Thyroid gland (tissue), 4 donors: ENCODE data around the gene MSLN.

ENCODE experiments used
- POLR2A ChIP-seq, 2 donors: fragments of 450-650 bp; IDR thresholded peaks; one replicate each; pipeline ENCODE4 v1.6.1; 2017; ENCODE audit warnings: antibody characterized with exemption in 2 of 2, mild to moderate bottlenecking in 2 of 2, moderate library complexity in 1 of 2
- TF ChIP-seq, protein P1 (sequence below), 6 experiments: fragments of 200-600 bp in 3 of 6; fragments of 450-650 bp in 3 of 6; sonication (generic) in 3 of 6; IDR thresholded peaks; one replicate each; pipeline ENCODE4 v1.5.1; 2016 to 2019; ENCODE audit warnings: antibody characterized with exemption in 6 of 6, mild to moderate bottlenecking in 2 of 6, inconsistent platforms in 1 of 6, moderate library complexity in 1 of 6

DNA sequence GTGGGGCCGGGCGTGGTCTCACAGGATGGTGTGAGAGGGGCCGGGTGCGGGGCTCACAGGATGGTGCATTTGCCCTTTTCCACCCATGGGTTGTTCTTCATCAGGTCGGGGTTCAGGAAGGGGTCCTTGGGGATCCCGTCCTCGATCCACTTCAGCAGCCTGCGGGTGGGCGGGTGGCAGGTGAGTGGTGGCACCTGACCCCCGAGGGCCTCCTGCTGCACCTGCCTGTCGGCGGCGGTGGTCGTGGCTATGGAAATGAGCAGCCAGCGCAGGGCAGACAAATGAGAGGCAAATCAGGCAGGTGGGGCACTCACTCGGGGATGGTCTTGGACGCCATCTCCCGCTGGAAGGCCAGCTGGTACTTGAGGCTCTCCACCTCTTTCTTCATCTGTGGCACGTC lies 38.1 kb downstream of the MSLN start:
- TF ChIP-seq POLR2A (IDR thresholded peaks at IDR 0.05) = no peak
- TF ChIP-seq, protein P1, sequence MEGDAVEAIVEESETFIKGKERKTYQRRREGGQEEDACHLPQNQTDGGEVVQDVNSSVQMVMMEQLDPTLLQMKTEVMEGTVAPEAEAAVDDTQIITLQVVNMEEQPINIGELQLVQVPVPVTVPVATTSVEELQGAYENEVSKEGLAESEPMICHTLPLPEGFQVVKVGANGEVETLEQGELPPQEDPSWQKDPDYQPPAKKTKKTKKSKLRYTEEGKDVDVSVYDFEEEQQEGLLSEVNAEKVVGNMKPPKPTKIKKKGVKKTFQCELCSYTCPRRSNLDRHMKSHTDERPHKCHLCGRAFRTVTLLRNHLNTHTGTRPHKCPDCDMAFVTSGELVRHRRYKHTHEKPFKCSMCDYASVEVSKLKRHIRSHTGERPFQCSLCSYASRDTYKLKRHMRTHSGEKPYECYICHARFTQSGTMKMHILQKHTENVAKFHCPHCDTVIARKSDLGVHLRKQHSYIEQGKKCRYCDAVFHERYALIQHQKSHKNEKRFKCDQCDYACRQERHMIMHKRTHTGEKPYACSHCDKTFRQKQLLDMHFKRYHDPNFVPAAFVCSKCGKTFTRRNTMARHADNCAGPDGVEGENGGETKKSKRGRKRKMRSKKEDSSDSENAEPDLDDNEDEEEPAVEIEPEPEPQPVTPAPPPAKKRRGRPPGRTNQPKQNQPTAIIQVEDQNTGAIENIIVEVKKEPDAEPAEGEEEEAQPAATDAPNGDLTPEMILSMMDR (IDR thresholded peaks at IDR 0.05) = no peak
